Adrenal gland (tissue), 5 donors: ENCODE results near the gene CFAP57.

Experiments used
- CTCF ChIP-seq, 6 experiments: fragments of 450-650 bp in 4 of 6; fragments of 200-600 bp in 2 of 6; sonication (generic) in 1 of 6; IDR thresholded peaks; 1 replicate in 5 of 6; 2 replicates in 1 of 6; pipeline versions ENCODE4 v1.5.1 to v1.8.0; 2016 to 2021; ENCODE audit warnings: antibody characterized with exemption in 6 of 6, mild to moderate bottlenecking in 2 of 6, moderate library complexity in 1 of 6
- POLR2A ChIP-seq, 2 donors: fragments of 450-650 bp; IDR thresholded peaks; one replicate each; pipeline ENCODE4 v1.6.1; 2017; ENCODE audit warnings: antibody characterized with exemption in 2 of 2, mild to moderate bottlenecking in 2 of 2, moderate library complexity in 1 of 2
- donor health status: DM: no; HTN: no; CAD: no.

- no peak for TF ChIP-seq CTCF (IDR thresholded peaks at IDR 0.05)
- TF ChIP-seq POLR2A (IDR thresholded peaks at IDR 0.05), result no peak
Measured at GRCh38 chr1:43288785-43289706, 116.9 kb downstream of the CFAP57 start.
